Upper lobe of left lung (tissue), 6 donors: Measurements from ENCODE around the gene MGAT5B. TPM values are rescaled to one million over a fixed set of nuclear protein-coding genes. Genes with fewer than 3 reads are reported as not detected.

Source experiments
- ATAC-seq, 2 donors: fragments of 200-7000 bp; cut with Tn5 transposase; one replicate each; pipeline ENCODE4 v1.9.1; 2022; ENCODE audit warnings: mild to moderate bottlenecking in 2 of 2, moderate library complexity in 2 of 2; ENCODE audit not compliant: low FRiP score in 2 of 2
- DNase-seq, 2 donors: peaks; one replicate each; pipeline ENCODE4 v3.0.0-alpha.2; 2019 to 2020
- H3K27ac ChIP-seq, 4 donors: fragments of 200-600 bp; sonication (generic); one replicate each; pipeline ENCODE4 v1.5.1; 2016 to 2019
- H3K27me3 ChIP-seq, 4 donors: fragments of 200-600 bp; sonication (generic); one replicate each; pipeline ENCODE4 v1.5.1; 2017 to 2019
- H3K36me3 ChIP-seq, 4 donors: fragments of 200-600 bp; sonication (generic); one replicate each; pipeline ENCODE4 v1.5.1; 2016 to 2019
- H3K4me1 ChIP-seq, 4 donors: fragments of 200-600 bp; sonication (generic); one replicate each; pipeline ENCODE4 v1.5.1; 2018 to 2019
- H3K4me3 ChIP-seq, 4 donors: fragments of 200-600 bp; sonication (generic); one replicate each; pipeline ENCODE4 v1.5.1; 2017 to 2019; ENCODE audit warnings: mild to moderate bottlenecking in 2 of 4, moderate library complexity in 1 of 4
- H3K9me3 ChIP-seq, 4 donors: fragments of 200-600 bp; sonication (generic); one replicate each; pipeline ENCODE4 v1.5.1; 2018 to 2019
- CTCF ChIP-seq, 6 experiments: fragments of 450-650 bp in 4 of 6; fragments of 200-600 bp in 2 of 6; sonication (generic) in 2 of 6; IDR thresholded peaks; one replicate each; pipeline ENCODE4 v1.5.1; 2016 to 2019; ENCODE audit warnings: antibody characterized with exemption in 6 of 6
- EP300 ChIP-seq, 4 donors: sonication (generic); formaldehyde crosslinking; IDR thresholded peaks; one replicate each; pipeline ENCODE4 v1.5.1; 2017; ENCODE audit warnings: antibody characterized with exemption in 4 of 4, control low read depth in 2 of 4
- POLR2A ChIP-seq, 4 donors: fragments of 450-650 bp; IDR thresholded peaks; one replicate each; pipeline ENCODE4 v1.5.1; 2016 to 2017; ENCODE audit warnings: antibody characterized with exemption in 4 of 4, mild to moderate bottlenecking in 2 of 4
- POLR2AphosphoS5 ChIP-seq, 2 donors: sonication (generic); formaldehyde crosslinking; IDR thresholded peaks; one replicate each; pipeline ENCODE4 v1.5.1; 2017; ENCODE audit warnings: antibody characterized with exemption in 2 of 2
- WGBS, 2 donors: methylation state at CpG; one replicate each; pipeline ENCODE4 v1.1.5; 2017 to 2018; 5-methylcytosine and 5-hydroxymethylcytosine counted together
- total RNA-seq, 6 donors: library from RNA; depleted of rRNA in 4 of 6; stranded (reverse); fragments of >200 nt in 4 of 6; gene quantifications; one replicate each; pipeline versions ENCODE4 v1.1.0 to v1.2.1, GENCODE V29; 2016 to 2021
- donor health status: DM: no; HTN: no; CAD: no; lungs with moderate emphysema.
- donor health status: DM: no; HTN: yes; CAD: no; lungs with severe emphysema.

Gene MGAT5B
- total RNA-seq, 6 donors from 2014 or later, result 0.20 to 3.0 (median 0.83) TPM

GRCh38 chr17:76926237-76926866 lies 58.1 kb downstream of the MGAT5B start:
- ATAC-seq, result no peak
- 87 to 91% methylated on average over 4 to 17 of the region's 17 CpGs for WGBS, 2 donors

GRCh38 chr17:76927577-76927976 lies 59.4 kb downstream of the MGAT5B start:
- H3K9me3 ChIP-seq, result no peaks in the 10 kb centered on the region
- ATAC-seq (no peak), DNase-seq (no peak)
- no peaks in the 10 kb centered on the region for H3K27me3 ChIP-seq
- H3K36me3 ChIP-seq, result no peaks in the 10 kb centered on the region
- TF ChIP-seq POLR2AphosphoS5 (IDR thresholded peaks at IDR 0.05) (no peak), CTCF (IDR thresholded peaks at IDR 0.05) (no peak), POLR2A (IDR thresholded peaks at IDR 0.05) (no peak), EP300 (IDR thresholded peaks at IDR 0.05) (no peak)
- 81 to 88% methylated on average over 12 of the region's 12 CpGs for WGBS, 2 donors
- H3K4me1 ChIP-seq, result no peaks in the 10 kb centered on the region
- no peak overlapping the region for H3K27ac ChIP-seq
- H3K4me3 ChIP-seq, result no peak overlapping the region

More at GRCh38 chr17:76926237-76926866, 58.1 kb downstream of the MGAT5B start:
- TF ChIP-seq POLR2AphosphoS5 (IDR thresholded peaks at IDR 0.05) (no peak), CTCF (IDR thresholded peaks at IDR 0.05) (no peak), POLR2A (IDR thresholded peaks at IDR 0.05) (no peak), EP300 (IDR thresholded peaks at IDR 0.05) (no peak)
- peak in 1 of 2 donors; percentile 54 for DNase-seq
- Histone ChIP-seq H3K9me3 (no peaks in the 10 kb centered on the region), H3K4me3 (no peak overlapping the region), H3K36me3 (no peaks in the 10 kb centered on the region), H3K27me3 (no peaks in the 10 kb centered on the region), H3K4me1 (no peaks in the 10 kb centered on the region), H3K27ac (no peak overlapping the region)

- WGBS, 2 donors, result 78% methylated on average over 4 of the region's 4 CpGs
- ATAC-seq (no peak), DNase-seq (no peak)
- no peak for TF ChIP-seq POLR2AphosphoS5 (IDR thresholded peaks at IDR 0.05)
- TF ChIP-seq POLR2A (IDR thresholded peaks at IDR 0.05), result no peak
- TF ChIP-seq CTCF (IDR thresholded peaks at IDR 0.05), result no peak
- TF ChIP-seq EP300 (IDR thresholded peaks at IDR 0.05), result no peak
- Histone ChIP-seq H3K9me3 (no peaks in the 10 kb centered on the region), H3K4me3 (no peak overlapping the region), H3K4me1 (no peaks in the 10 kb centered on the region), H3K27ac (no peak overlapping the region), H3K36me3 (no peaks in the 10 kb centered on the region), H3K27me3 (no peaks in the 10 kb centered on the region)
Measured at GRCh38 chr17:76927982-76928381, 59.8 kb downstream of the MGAT5B start.

- Histone ChIP-seq H3K9me3 (no peaks in the 10 kb centered on the region), H3K4me3 (no peak overlapping the region), H3K27ac (no peak overlapping the region), H3K4me1 (no peaks in the 10 kb centered on the region), H3K36me3 (no peaks in the 10 kb centered on the region), H3K27me3 (no peaks in the 10 kb centered on the region)
- DNase-seq (no peak), ATAC-seq (no peak)
- WGBS, 2 donors, result 84 to 89% methylated on average over 3 of the region's 3 CpGs
- TF ChIP-seq CTCF (IDR thresholded peaks at IDR 0.05) (no peak), EP300 (IDR thresholded peaks at IDR 0.05) (no peak), POLR2AphosphoS5 (IDR thresholded peaks at IDR 0.05) (no peak), POLR2A (IDR thresholded peaks at IDR 0.05) (no peak)
Measured at GRCh38 chr17:76929148-76929547, 60.9 kb downstream of the MGAT5B start.

- Histone ChIP-seq H3K4me3 (no peak overlapping the region), H3K27ac (no peak overlapping the region), H3K36me3 (no peaks in the 10 kb centered on the region), H3K4me1 (no peaks in the 10 kb centered on the region), H3K9me3 (no peaks in the 10 kb centered on the region), H3K27me3 (no peaks in the 10 kb centered on the region)
- no peak for DNase-seq
- no peak for ATAC-seq
- WGBS, 2 donors, result 51 to 80% methylated on average over 2 of the region's 2 CpGs
- TF ChIP-seq EP300 (IDR thresholded peaks at IDR 0.05), result no peak
- no peak for TF ChIP-seq POLR2A (IDR thresholded peaks at IDR 0.05)
- TF ChIP-seq CTCF (IDR thresholded peaks at IDR 0.05), result no peak
- no peak for TF ChIP-seq POLR2AphosphoS5 (IDR thresholded peaks at IDR 0.05)
Measured at GRCh38 chr17:76929601-76930000, 61.4 kb downstream of the MGAT5B start.
